ENCODE results near the gene LRCH1. TPM values are rescaled to one million over a fixed set of nuclear protein-coding genes. Genes with fewer than 3 reads are reported as not detected.

LRCH1 gene
- total and polyA plus RNA-seq, 2 of the 13 experiments (the other 11 are each of a cell fraction or from before 2014, with no cell fraction given), result 4.1 to 12.6 TPM

DNA sequence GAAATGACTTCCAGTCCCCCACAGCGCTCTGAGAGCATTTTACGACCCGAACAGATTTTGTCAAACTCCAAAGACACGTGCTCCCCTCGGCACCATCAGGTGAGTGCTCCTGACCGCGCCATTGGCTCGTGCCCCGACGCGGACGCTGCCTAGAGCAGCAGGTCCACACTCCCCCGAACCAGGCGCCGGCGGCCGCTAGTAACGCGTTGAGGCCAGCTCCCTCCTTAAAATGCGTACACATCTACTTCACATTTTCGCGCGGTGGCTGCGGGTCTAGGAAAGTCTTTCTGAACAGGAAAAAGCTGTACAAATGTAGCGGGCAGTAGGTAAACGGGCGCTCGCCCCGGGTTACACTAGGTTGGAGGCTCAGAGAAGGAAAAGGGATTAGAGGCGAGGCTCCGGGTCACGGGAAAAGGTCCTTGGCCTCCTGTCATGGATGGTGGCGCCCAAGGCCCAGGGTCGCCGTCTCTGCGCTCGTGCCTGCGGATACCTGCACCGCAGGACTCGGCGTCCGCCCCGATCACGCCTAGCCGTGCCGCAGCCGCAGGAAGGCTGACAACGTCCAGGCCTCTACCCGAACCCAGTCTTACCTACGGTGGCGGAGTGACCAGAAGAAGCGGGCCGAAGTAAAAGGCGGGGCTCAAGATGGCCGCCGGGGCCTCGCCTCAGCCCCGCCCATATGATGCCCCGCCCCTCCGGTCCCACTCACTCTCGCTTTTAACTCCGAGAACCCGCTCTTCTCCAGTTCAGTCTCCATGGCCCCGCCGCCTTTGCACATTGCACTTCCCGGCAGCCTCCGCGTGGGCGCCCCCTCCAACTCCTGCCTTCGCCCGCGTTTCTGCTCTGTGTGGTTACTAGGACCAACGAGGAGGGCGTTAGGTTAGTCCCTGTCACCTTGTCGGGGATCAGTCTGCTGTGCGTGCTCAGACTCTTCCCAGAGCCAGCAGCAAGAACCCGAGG, 243.8 kb downstream of the LRCH1 start, which contains the start of gene ESD (continued):
- TF ChIP-seq, protein P1, sequence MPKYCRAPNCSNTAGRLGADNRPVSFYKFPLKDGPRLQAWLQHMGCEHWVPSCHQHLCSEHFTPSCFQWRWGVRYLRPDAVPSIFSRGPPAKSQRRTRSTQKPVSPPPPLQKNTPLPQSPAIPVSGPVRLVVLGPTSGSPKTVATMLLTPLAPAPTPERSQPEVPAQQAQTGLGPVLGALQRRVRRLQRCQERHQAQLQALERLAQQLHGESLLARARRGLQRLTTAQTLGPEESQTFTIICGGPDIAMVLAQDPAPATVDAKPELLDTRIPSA (CRISPR knock-in tag; IDR thresholded peaks at IDR 0.05; ENCODE audit: borderline replicate concordance), result 0 out of 2 replicates have a peak, but pooled peaks have one; percentile 54
- TF ChIP-seq ZNF253 (CRISPR knock-in tag; IDR thresholded peaks at IDR 0.05; ENCODE audit: borderline replicate concordance) (peak; percentile 87; the same call in 1 of the 2 replicates), TAF15 (IDR thresholded peaks at IDR 0.05; ENCODE audit: low read depth, low read length, poor library complexity, severe bottlenecking) (peak; percentile 54), RAD51 (IDR thresholded peaks at IDR 0.05; ENCODE audit: borderline replicate concordance) (peak; percentile 51), ZNF550 (CRISPR knock-in tag; IDR thresholded peaks at IDR 0.05; ENCODE audit: borderline replicate concordance) (no peak; the same call in 1 of the 2 replicates), NAIF1 (CRISPR knock-in tag; IDR thresholded peaks at IDR 0.05; ENCODE audit: borderline replicate concordance) (peak; percentile 78; the same call in 1 of the 2 replicates), NCOA1 (CRISPR knock-in tag; IDR thresholded peaks at IDR 0.05) (0 out of 2 replicates have a peak, but pooled peaks have one; percentile 74), ZNF724P (CRISPR knock-in tag; IDR thresholded peaks at IDR 0.05; ENCODE audit: borderline replicate concordance) (peak; percentile 65), ZNF570 (CRISPR knock-in tag; IDR thresholded peaks at IDR 0.05; ENCODE audit: borderline replicate concordance) (no peak), MIER2 (CRISPR knock-in tag; IDR thresholded peaks at IDR 0.05) (no peak), RFXAP (CRISPR knock-in tag; IDR thresholded peaks at IDR 0.05; ENCODE audit: borderline replicate concordance) (0 out of 2 replicates have a peak, but pooled peaks have one; percentile 46), SPEN (CRISPR knock-in tag; IDR thresholded peaks at IDR 0.05; ENCODE audit: low read depth) (peak; percentile 77), REXO4 (CRISPR knock-in tag; IDR thresholded peaks at IDR 0.05; ENCODE audit: borderline replicate concordance) (0 out of 2 replicates have a peak, but pooled peaks have one; percentile 77), BHLHE40 (IDR thresholded peaks at IDR 0.05; ENCODE audit: low read length) (peak; percentile 52; the same call in 1 of the 2 replicates), ZNF790 (CRISPR knock-in tag; IDR thresholded peaks at IDR 0.05; ENCODE audit: borderline replicate concordance) (peak; percentile 92; the same call in 1 of the 2 replicates), ZNF816 (CRISPR knock-in tag; IDR thresholded peaks at IDR 0.05; ENCODE audit: borderline replicate concordance) (no peak), MED8 (CRISPR knock-in tag; IDR thresholded peaks at IDR 0.05; ENCODE audit: insufficient replicate concordance) (peak; percentile 29), POLR2AphosphoS2 (IDR thresholded peaks at IDR 0.05; ENCODE audit: low read depth, low read length) (no peak), TEAD2 (CRISPR knock-in tag; IDR thresholded peaks at IDR 0.05) (0 out of 2 replicates have a peak, but pooled peaks have one; percentile 69), HNRNPUL1 (IDR thresholded peaks at IDR 0.05; ENCODE audit: low read depth, low read length) (no peak), ZNF672 (CRISPR knock-in tag; IDR thresholded peaks at IDR 0.05) (no peak), SMYD3 (CRISPR knock-in tag; IDR thresholded peaks at IDR 0.05) (no peak)
- TF ChIP-seq, protein P2, sequence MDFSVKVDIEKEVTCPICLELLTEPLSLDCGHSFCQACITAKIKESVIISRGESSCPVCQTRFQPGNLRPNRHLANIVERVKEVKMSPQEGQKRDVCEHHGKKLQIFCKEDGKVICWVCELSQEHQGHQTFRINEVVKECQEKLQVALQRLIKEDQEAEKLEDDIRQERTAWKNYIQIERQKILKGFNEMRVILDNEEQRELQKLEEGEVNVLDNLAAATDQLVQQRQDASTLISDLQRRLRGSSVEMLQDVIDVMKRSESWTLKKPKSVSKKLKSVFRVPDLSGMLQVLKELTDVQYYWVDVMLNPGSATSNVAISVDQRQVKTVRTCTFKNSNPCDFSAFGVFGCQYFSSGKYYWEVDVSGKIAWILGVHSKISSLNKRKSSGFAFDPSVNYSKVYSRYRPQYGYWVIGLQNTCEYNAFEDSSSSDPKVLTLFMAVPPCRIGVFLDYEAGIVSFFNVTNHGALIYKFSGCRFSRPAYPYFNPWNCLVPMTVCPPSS (IDR thresholded peaks at IDR 0.05), result no peak
- TF ChIP-seq, protein P3, sequence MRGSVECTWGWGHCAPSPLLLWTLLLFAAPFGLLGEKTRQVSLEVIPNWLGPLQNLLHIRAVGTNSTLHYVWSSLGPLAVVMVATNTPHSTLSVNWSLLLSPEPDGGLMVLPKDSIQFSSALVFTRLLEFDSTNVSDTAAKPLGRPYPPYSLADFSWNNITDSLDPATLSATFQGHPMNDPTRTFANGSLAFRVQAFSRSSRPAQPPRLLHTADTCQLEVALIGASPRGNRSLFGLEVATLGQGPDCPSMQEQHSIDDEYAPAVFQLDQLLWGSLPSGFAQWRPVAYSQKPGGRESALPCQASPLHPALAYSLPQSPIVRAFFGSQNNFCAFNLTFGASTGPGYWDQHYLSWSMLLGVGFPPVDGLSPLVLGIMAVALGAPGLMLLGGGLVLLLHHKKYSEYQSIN (CRISPR knock-in tag; IDR thresholded peaks at IDR 0.05; ENCODE audit: borderline replicate concordance), result no peak
- TF ChIP-seq, protein P4, sequence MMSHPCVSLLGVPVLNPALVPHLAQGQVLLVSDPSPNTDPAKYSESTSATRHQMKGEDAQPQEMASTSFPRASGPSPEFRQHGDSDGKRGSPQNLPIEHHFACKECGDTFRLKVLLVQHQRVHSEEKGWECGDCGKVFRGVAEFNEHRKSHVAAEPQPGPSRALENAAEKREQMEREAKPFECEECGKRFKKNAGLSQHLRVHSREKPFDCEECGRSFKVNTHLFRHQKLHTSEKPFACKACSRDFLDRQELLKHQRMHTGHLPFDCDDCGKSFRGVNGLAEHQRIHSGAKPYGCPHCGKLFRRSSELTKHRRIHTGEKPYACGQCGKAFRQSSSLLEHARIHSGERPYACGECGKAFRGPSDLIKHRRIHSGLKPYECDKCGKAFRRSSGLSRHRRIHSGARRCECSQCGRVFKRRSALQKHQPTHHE (CRISPR knock-in tag; IDR thresholded peaks at IDR 0.05; ENCODE audit: borderline replicate concordance), result peak; percentile 53; the same call in 1 of the 2 replicates

All from HepG2 (cell line).